GM12878 (cell line): ENCODE results near the gene MAP7. TPM values are rescaled to one million over a fixed set of nuclear protein-coding genes. Genes with fewer than 3 reads are reported as not detected.

Source experiments
- ATAC-seq: fragments of 200-7000 bp; cut with Tn5 transposase; 3 replicates; pipeline ENCODE4 v1.9.1; 2020; ENCODE audit warnings: mild to moderate bottlenecking, moderate library complexity
- BruUV-seq: library from RNA; stranded (reverse); fragments of 400-500 nt; replicated peaks from 2 replicates; lab custom pipeline; 2021; lab: Mats Ljungman, UMichigan
- CTCF ChIA-PET: fragments of 300-600 bp; sonication (Branson Sonifier 250); formaldehyde crosslinking; extraction: SDS; loops from one replicate; lab custom pipeline; 2021; ENCODE audit warnings: inconsistent platforms; lab: Yijun Ruan, JAX
- POLR2A ChIA-PET: fragments of 350-600 bp; formaldehyde crosslinking; extraction: SDS; loops from one replicate; lab custom pipeline; 2021; ENCODE audit warnings: inconsistent platforms; lab: Charles Lee
- RAD21 ChIA-PET: fragments of 300-600 bp; sonication (Branson Sonifier 250); formaldehyde crosslinking; loops from one replicate; lab custom pipeline; 2023; ENCODE audit warnings: antibody characterized with exemption; ENCODE audit not compliant: unreplicated experiment; lab: Charles Lee
- SMC1A ChIA-PET: fragments of 300-600 bp; sonication (Branson Sonifier 250); formaldehyde crosslinking; loops from one replicate; lab custom pipeline; 2023; ENCODE audit not compliant: unreplicated experiment, uncharacterized antibody; lab: Charles Lee
- DNase-seq: peaks from one replicate; pipeline ENCODE4 v3.0.0-alpha.2; 2011; ENCODE audit warnings: low read depth, low spot score
- FAIRE-seq: peaks from 3 replicates; lab custom pipeline; 2011; peaks lifted over from hg19 to GRCh38; lab: Jason Lieb, UNC
- H2AFZ ChIP-seq: 2 replicates; pipeline ENCODE4 v1.6.0; 2011; ENCODE audit warnings: low read depth, low read length, control low read depth; ENCODE audit not compliant: control insufficient read depth
- H3K27ac ChIP-seq: 2 replicates; pipeline ENCODE4 v1.5.1; 2011; ENCODE audit warnings: control low read depth; ENCODE audit not compliant: control insufficient read depth, insufficient read depth
- H3K27me3 ChIP-seq, 2 experiments: replicated peaks in 1 of 2; 2 replicates each; pipeline versions ENCODE4 v1.6.0 to v1.6.1; 2011; ENCODE audit warnings: low read length in 1 of 2; ENCODE audit not compliant: control insufficient read depth in 2 of 2, insufficient read depth in 2 of 2
- H3K36me3 ChIP-seq, 2 experiments: 2 replicates each; pipeline ENCODE4 v1.5.1; 2011; ENCODE audit warnings: low read length in 1 of 2; ENCODE audit not compliant: control insufficient read depth in 2 of 2, insufficient read depth in 2 of 2
- H3K4me1 ChIP-seq: 2 replicates; pipeline ENCODE4 v1.6.1; 2011; ENCODE audit warnings: mild to moderate bottlenecking, low read length, moderate library complexity, mixed read lengths; ENCODE audit not compliant: control insufficient read depth, insufficient read depth
- H3K4me2 ChIP-seq: 2 replicates; pipeline ENCODE4 v1.6.0; 2011; ENCODE audit warnings: control low read depth; ENCODE audit not compliant: control insufficient read depth, insufficient read depth
- H3K4me3 ChIP-seq: fragments of 200-600 bp; sonication (generic); 2 replicates; pipeline ENCODE4 v1.5.1; 2016
- H3K79me2 ChIP-seq: 2 replicates; pipeline ENCODE4 v1.6.0; 2011; ENCODE audit warnings: low read length; ENCODE audit not compliant: control insufficient read depth, insufficient read depth
- H3K9ac ChIP-seq: 2 replicates; pipeline ENCODE4 v1.8.0; 2011; ENCODE audit warnings: low read length, control low read depth, mixed read lengths; ENCODE audit not compliant: control insufficient read depth, insufficient read depth
- H3K9me3 ChIP-seq: replicated peaks from 3 replicates; pipeline ENCODE4 v1.5.1; 2011; ENCODE audit warnings: mild to moderate bottlenecking, low read length; ENCODE audit not compliant: control insufficient read depth, insufficient read depth
- H4K20me1 ChIP-seq: 2 replicates; pipeline ENCODE4 v1.6.0; 2011; ENCODE audit not compliant: control insufficient read depth, insufficient read depth
- KLF5 ChIP-seq: fragments of 450-650 bp; IDR thresholded peaks from 2 replicates; pipeline ENCODE4 v1.6.1; 2014; ENCODE audit warnings: mild to moderate bottlenecking; ENCODE audit not compliant: partially characterized antibody
- MYC ChIP-seq: IDR thresholded peaks from 2 replicates; pipeline ENCODE4 v1.6.1; 2011; ENCODE audit warnings: mild to moderate bottlenecking, low read length, moderate library complexity, inconsistent platforms; ENCODE audit not compliant: insufficient read depth, insufficient replicate concordance, insufficient read length, severe bottlenecking
- NFYB ChIP-seq: IDR thresholded peaks from 2 replicates; pipeline ENCODE4 v1.6.1; 2011; ENCODE audit warnings: low read depth, mild to moderate bottlenecking, low read length, improper control_type of control experiment, moderate library complexity; ENCODE audit not compliant: insufficient read depth
- RBBP5 ChIP-seq: fragments of 200-600 bp; sonication (generic); conservative IDR thresholded peaks from 2 replicates; pipeline ENCODE4 v1.6.1; 2016
- REST ChIP-seq: IDR thresholded peaks from 2 replicates; pipeline ENCODE4 v1.6.1; 2012; ENCODE audit warnings: mild to moderate bottlenecking, low read depth, low read length
- RUNX3 ChIP-seq: IDR thresholded peaks from 2 replicates; pipeline ENCODE4 v1.6.1; 2012; ENCODE audit warnings: low read length, inconsistent platforms
- SIX5 ChIP-seq: IDR thresholded peaks from 2 replicates; pipeline ENCODE4 v1.6.1; 2011; ENCODE audit warnings: mild to moderate bottlenecking, low read depth, low read length, moderate library complexity; ENCODE audit not compliant: severe bottlenecking
- SREBF2 ChIP-seq: IDR thresholded peaks from 2 replicates; pipeline ENCODE4 v1.6.1; 2012; ENCODE audit warnings: mild to moderate bottlenecking, low read length
- TAF1 ChIP-seq: IDR thresholded peaks from 2 replicates; pipeline ENCODE4 v1.6.1; 2011; ENCODE audit warnings: mild to moderate bottlenecking, low read depth, low read length, borderline replicate concordance
- TCF12 ChIP-seq: IDR thresholded peaks from 2 replicates; pipeline ENCODE4 v1.6.1; 2011; ENCODE audit warnings: low read depth, mild to moderate bottlenecking, low read length
- ZBTB4 ChIP-seq: fragments of 450-650 bp; formaldehyde crosslinking; IDR thresholded peaks from 2 replicates; pipeline ENCODE4 v1.4.0; 2022; ENCODE audit warnings: mild to moderate bottlenecking, moderate library complexity
- WGBS: methylation state at CpG from one replicate; pipeline ENCODE4 v1.1.6; 2016; ENCODE audit warnings: low lambda C conversion rate; ENCODE audit not compliant: insufficient replicate concordance, insufficient coverage; ENCODE audit errors: missing lambda C conversion rate; 5-methylcytosine and 5-hydroxymethylcytosine counted together
- in situ Hi-C: fragments of 300-500 bp; cut with MboI; formaldehyde crosslinking; loops from 9 replicates; pipeline ENCODE4 v1.14.3; 2018; ENCODE audit warnings: mixed read lengths
- intact Hi-C: fragments of 100-400 bp; cut with micrococcal nuclease; formaldehyde crosslinking; loops from one replicate; pipeline ENCODE4 v1.14.2; 2022; ENCODE audit not compliant: unreplicated experiment
- polyA plus RNA-seq, 11 experiments: library from polyadenylated mRNA; depleted of rRNA in 4 of 11; unstranded in 6 of 11; stranded (reverse) in 5 of 11; fragments of >200 nt; fragmentation: Nextera tagmentation in 4 of 11; fragmentation: Illumina TruSeq in 1 of 11; extraction: Ambion mirVana in 4 of 11; extraction: Trizol in 1 of 11; gene quantifications; 1 replicate in 1 of 11; 2 replicates in 10 of 11; pipeline versions ENCODE4 v1.2.1 to v1.2.3, GENCODE V29; 2011 to 2016; ENCODE audit warnings: inconsistent platforms in 2 of 11, missing spikeins in 2 of 11, low read depth in 1 of 11
- total RNA-seq, 4 experiments: library from RNA; depleted of rRNA in 3 of 4; stranded (reverse); fragments of >200 nt in 3 of 4; fragmentation: Illumina TruSeq in 1 of 4; extraction: Trizol in 1 of 4; gene quantifications; 2 replicates each; pipeline versions ENCODE4 v1.2.1 to v1.2.3, GENCODE V29; 2013 to 2021

Gene MAP7
- total and polyA plus RNA-seq, 10 of the 15 experiments (the other 5 are each of a cell fraction or from before 2014, with no cell fraction given): 0.04 to 0.17 (median 0.08) TPM; not detected in 2

GRCh38 chr6:136563386-136564152 is 13.3 kb upstream of the MAP7 start:
- 81% methylated on average over 6 of the region's 6 CpGs for WGBS
- in situ Hi-C loops: no loop called here

More at GRCh38 chr6:136563386-136564152, 13.3 kb upstream of the MAP7 start:
- no peak overlapping the region for H3K4me3 ChIP-seq
- no peak overlapping the region for H3K9ac ChIP-seq
- ChIA-PET RAD21 (no interaction called here), SMC1A (interaction anchor here (2.2 kb wide), 1 partner anchor 11 kb away, joined by 6 read pairs; no protein-coding TSS in a partner anchor)
- H3K36me3 ChIP-seq: peaks cover 5 to 38% of the 10 kb centered on the region in 2 experiments
- H4K20me1 ChIP-seq: no peaks in the 10 kb centered on the region
- no peak overlapping the region for H3K27ac ChIP-seq
- no peak for DNase-seq
- ATAC-seq: no peak
- H3K4me2 ChIP-seq: no peak overlapping the region
- H3K9me3 ChIP-seq: no peaks in the 10 kb centered on the region
- no peaks in the 10 kb centered on the region for H3K27me3 ChIP-seq
- BruUV-seq: no TSS peak
- intact Hi-C loops: no loop called here
- no peak overlapping the region for H2AFZ ChIP-seq
- TF ChIP-seq RBBP5 (no peak), NFYB (no peak), MYC (no peak), KLF5 (no peak), REST (no peak), SIX5 (no peak), SREBF2 (no peak), ZBTB4 (no peak), TCF12 (no peak), RUNX3 (no peak), TAF1 (no peak)
- TF ChIP-seq, all 136 proteins: peak for 0
- H3K79me2 ChIP-seq: no peaks in the 10 kb centered on the region
- POLR2A ChIA-PET: no interaction called here
- no peaks in the 10 kb centered on the region for H3K4me1 ChIP-seq
- CTCF ChIA-PET: interaction anchor here (0.6 to 2.4 kb wide), 4 partner anchors 18 to 223 kb away, joined by 3 to 7 read pairs (median 4); no protein-coding TSS in a partner anchor
- no peak for FAIRE-seq
